Karpas-422 (cell line): Measurements from ENCODE around the gene PSME1. TPM values are rescaled to one million over a fixed set of nuclear protein-coding genes. Genes with fewer than 3 reads are reported as not detected.

Experiments used
- DNase-seq: peaks from one replicate; pipeline ENCODE4 v3.0.0-alpha.2; 2015
- H2AFZ ChIP-seq: fragments of 200-600 bp; sonication (generic); 2 replicates; pipeline ENCODE4 v1.6.1; 2014; ENCODE audit warnings: antibody characterized with exemption, low read length, mixed read lengths
- H3K27ac ChIP-seq: fragments of 200-600 bp; sonication (generic); 2 replicates; pipeline ENCODE4 v1.5.1; 2014; ENCODE audit warnings: mild to moderate bottlenecking, low read length, moderate library complexity
- H3K27me3 ChIP-seq: fragments of 200-600 bp; sonication (generic); 2 replicates; pipeline ENCODE4 v1.6.1; 2014; ENCODE audit warnings: low read length, mixed read lengths
- H3K36me3 ChIP-seq: fragments of 200-600 bp; sonication (generic); 2 replicates; pipeline ENCODE4 v1.6.1; 2014; ENCODE audit warnings: low read length, mixed read lengths; ENCODE audit not compliant: insufficient read depth
- H3K4me1 ChIP-seq: fragments of 200-600 bp; sonication (generic); 2 replicates; pipeline ENCODE4 v1.6.1; 2014; ENCODE audit warnings: mild to moderate bottlenecking, low read length, mixed read lengths
- H3K4me2 ChIP-seq: fragments of 200-600 bp; sonication (generic); 2 replicates; pipeline ENCODE4 v1.6.1; 2014; ENCODE audit warnings: low read length, low read depth, mild to moderate bottlenecking; ENCODE audit not compliant: poor library complexity, severe bottlenecking
- H3K4me3 ChIP-seq: fragments of 200-600 bp; sonication (generic); 2 replicates; pipeline ENCODE4 v1.5.1; 2014; ENCODE audit warnings: mild to moderate bottlenecking, antibody characterized with exemption, low read length, mixed read lengths
- H3K79me2 ChIP-seq: fragments of 200-600 bp; sonication (generic); 2 replicates; pipeline ENCODE4 v1.6.1; 2014; ENCODE audit warnings: mild to moderate bottlenecking, low read length, mixed read lengths
- H3K9ac ChIP-seq: fragments of 200-600 bp; sonication (generic); 2 replicates; pipeline ENCODE4 v1.6.0; 2014; ENCODE audit warnings: low read length
- H3K9me2 ChIP-seq: fragments of 200-600 bp; sonication (generic), shearing (Covaris generic); replicated peaks from 2 replicates; pipeline ENCODE4 v1.6.0; 2014; ENCODE audit warnings: mild to moderate bottlenecking, low read length, moderate library complexity; ENCODE audit not compliant: insufficient read depth
- H3K9me3 ChIP-seq: fragments of 300-700, 200-600 bp; sonication (generic); 2 replicates; pipeline ENCODE4 v1.6.1; 2014; ENCODE audit warnings: low read length, mixed read lengths
- H4K20me1 ChIP-seq: fragments of 200-600 bp; sonication (generic); 2 replicates; pipeline ENCODE4 v1.6.1; 2014; ENCODE audit warnings: mild to moderate bottlenecking, antibody characterized with exemption, low read length, low read depth; ENCODE audit not compliant: insufficient read depth
- total RNA-seq: library from RNA; depleted of rRNA; stranded (reverse); fragments of >200 nt; shearing (Covaris generic); gene quantifications from 2 replicates; pipeline ENCODE4 v1.2.3, GENCODE V29; 2014; ENCODE audit warnings: low replicate concordance

Gene PSME1
- total RNA-seq, 1 experiment from 2014 or later = 435 TPM

DNA sequence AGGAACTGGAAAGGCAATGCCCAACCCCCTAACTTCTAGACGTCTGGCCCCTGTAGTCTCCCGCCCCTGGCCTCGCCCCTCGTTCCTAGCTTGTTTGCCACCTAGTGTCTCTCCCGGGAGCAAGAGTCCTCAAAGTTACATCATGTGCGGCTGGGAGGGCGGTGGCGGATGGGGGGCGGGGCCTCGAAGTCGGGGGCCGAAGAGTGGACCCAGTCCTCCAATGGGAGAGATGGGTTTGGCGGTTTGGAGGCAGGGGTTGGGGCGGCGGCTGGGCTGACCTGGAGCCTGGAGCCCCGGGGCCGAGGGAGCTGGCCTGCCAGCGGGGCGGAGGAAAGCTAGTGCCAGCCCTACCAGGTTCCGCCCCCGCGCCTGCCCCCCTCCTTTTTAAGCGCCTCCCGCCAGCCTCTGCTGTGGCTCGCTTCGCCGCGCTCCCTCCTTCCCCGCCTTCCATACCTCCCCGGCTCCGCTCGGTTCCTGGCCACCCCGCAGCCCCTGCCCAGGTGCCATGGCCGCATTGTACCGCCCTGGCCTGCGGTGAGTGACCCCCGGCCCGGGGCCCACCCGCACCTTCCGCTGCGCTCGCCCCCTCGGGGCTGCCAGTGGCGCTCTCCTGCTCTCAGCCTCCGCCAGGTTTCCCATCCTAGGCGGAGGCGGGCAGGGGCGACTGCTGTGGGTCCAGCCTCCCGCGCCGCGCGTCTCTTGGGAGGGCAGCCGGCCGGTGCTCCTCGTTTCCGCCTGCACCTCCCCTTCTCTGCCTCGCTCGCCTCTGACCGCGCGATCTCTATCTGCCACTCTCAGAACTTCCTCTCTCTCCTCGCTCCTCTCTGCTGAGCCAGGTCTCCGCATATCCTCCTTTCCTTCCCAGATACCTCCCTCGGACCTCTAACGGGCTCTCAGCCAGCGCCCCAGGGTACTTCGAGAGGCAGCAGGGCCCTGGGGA, 41.8 kb upstream of the PSME1 start, which contains the start of gene PCK2:
PCK2 (plus strand) TSS at position 411 of the 940 bp plus-strand sequence; CDS start at position 506, 95 bp downstream.
- no peaks in the 10 kb centered on the region for H4K20me1 ChIP-seq
- H3K9ac ChIP-seq = peak within 1 kb of the TSS; percentile 97
- H3K9me3 ChIP-seq = no peaks in the 10 kb centered on the region
- 0 out of 2 replicates have a peak, but pooled peaks cover 4% of the 10 kb centered on the region for H3K36me3 ChIP-seq
- no peak within 1 kb of the TSS for H2AFZ ChIP-seq
- no peaks in the 10 kb centered on the region for H3K9me2 ChIP-seq
- peak within 1 kb of the TSS; percentile 95 for H3K4me3 ChIP-seq
- no peaks in the 10 kb centered on the region for H3K27me3 ChIP-seq
- peaks cover 18% of the 10 kb centered on the region for H3K79me2 ChIP-seq
- peak within 1 kb of the TSS; percentile 91 for H3K27ac ChIP-seq
- H3K4me1 ChIP-seq = peaks cover 29% of the 10 kb centered on the region
- peak; percentile 96 for DNase-seq
- peak within 1 kb of the TSS; percentile 95 for H3K4me2 ChIP-seq

DNA sequence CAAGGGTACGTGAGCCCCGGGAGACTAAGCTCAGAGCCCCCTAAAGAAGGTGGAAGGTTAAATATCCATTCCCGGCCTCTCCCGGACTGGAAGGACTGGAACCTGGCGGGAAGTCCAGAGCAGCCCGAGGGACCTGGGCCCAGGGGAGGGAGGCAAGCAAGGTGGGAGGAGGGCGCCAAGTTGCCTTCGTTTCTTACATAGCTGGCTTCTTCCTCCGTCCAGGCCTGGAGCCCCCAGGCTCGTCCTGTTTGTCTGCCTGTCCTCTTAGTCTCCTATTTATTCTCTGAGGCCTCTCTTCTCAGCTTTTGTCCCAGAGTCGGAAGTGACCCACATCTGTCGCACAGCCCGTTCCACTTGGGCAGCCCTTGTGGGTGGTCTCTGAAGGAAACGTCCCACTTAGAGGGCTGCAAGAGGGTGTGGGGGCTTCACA, 41.1 kb upstream of the PSME1 start:
- Histone ChIP-seq H4K20me1 (no peaks in the 10 kb centered on the region), H3K9me3 (no peaks in the 10 kb centered on the region), H3K79me2 (peaks cover 18% of the 10 kb centered on the region), H3K27me3 (no peaks in the 10 kb centered on the region), H3K36me3 (0 out of 2 replicates have a peak, but pooled peaks cover 10% of the 10 kb centered on the region), H3K4me1 (peaks cover 29% of the 10 kb centered on the region), H3K4me2 (peak overlapping the region; percentile 95), H3K9me2 (no peaks in the 10 kb centered on the region), H3K9ac (peak overlapping the region; percentile 97), H3K27ac (peak overlapping the region; percentile 91), H3K4me3 (peak overlapping the region; percentile 95), H2AFZ (no peak overlapping the region)
- peak; percentile 72 for DNase-seq

DNA sequence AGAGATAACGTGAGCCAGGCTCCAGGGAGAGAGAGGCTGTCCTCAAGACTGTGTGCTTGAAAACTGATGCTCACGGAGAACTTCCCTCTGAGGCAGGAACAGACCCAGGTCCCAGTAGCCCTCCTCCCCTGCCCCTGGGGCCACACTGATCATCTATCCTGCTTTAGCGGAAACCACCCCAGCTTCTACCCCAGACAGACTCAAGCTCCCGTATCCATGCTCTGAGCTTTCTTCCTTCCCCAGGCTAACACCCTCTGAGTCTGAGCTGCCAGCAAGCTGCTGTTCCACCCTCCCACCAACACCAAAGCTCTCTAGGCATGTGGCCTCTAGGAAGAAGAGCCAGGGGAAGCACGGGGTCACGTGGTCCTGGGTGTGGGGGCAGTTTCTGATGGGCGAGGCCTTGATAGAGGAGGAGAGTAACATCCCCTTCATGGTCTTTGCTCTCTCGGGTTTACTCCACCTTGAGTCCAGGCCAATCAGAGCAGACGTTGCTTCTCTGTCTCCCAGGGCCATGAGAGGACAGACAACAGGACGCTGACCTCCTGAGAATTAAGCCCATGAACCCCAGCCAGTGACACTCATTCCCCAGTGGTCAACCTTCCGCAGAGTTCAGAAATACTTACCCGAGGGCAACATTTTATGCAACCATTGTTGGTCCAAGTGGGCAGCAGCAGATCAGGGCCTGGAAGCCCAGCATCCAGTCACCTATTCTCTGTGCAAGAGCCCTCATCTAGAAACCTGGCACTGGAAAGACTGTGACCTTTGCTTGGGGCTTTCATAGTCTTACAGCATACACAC, 40.5 kb upstream of the PSME1 start:
- Histone ChIP-seq H3K79me2 (peaks cover 18% of the 10 kb centered on the region), H3K4me2 (peak overlapping the region; percentile 95), H3K9ac (peak overlapping the region; percentile 97), H3K27ac (peak overlapping the region; percentile 91), H4K20me1 (no peaks in the 10 kb centered on the region), H3K9me2 (no peaks in the 10 kb centered on the region), H3K27me3 (no peaks in the 10 kb centered on the region), H3K9me3 (no peaks in the 10 kb centered on the region), H3K36me3 (peaks cover 16% of the 10 kb centered on the region), H3K4me3 (peak overlapping the region; percentile 95), H2AFZ (no peak overlapping the region), H3K4me1 (peaks cover 26% of the 10 kb centered on the region)
- peak; percentile 92 for DNase-seq

DNA sequence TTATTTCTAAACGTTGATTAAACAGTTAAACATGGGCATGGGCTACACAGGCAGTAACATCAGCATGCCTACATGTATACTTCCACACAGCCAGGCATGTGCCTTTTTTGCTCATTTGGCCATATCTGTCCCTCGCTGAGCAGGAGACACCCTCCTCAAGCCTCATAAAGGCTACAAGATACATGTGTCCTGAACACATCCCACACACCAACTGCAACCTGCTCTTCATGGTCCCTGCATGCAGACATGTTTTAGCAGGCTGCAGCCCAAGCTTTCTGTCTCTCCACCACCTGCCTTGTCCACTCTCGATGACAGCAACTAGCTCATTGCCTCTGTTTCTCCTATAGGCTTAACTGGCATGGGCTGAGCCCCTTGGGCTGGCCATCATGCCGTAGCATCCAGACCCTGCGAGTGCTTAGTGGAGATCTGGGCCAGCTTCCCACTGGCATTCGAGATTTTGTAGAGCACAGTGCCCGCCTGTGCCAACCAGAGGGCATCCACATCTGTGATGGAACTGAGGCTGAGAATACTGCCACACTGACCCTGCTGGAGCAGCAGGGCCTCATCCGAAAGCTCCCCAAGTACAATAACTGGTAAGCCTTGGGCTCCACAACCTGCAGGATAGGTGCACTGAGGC, 39.3 kb upstream of the PSME1 start:
- Histone ChIP-seq H3K9me3 (no peaks in the 10 kb centered on the region), H3K4me3 (no peak overlapping the region), H3K4me2 (no peak overlapping the region), H3K79me2 (peaks cover 18% of the 10 kb centered on the region), H2AFZ (no peak overlapping the region), H3K36me3 (peaks cover 25% of the 10 kb centered on the region), H3K27me3 (no peaks in the 10 kb centered on the region), H4K20me1 (no peaks in the 10 kb centered on the region), H3K27ac (no peak overlapping the region), H3K9ac (no peak overlapping the region), H3K4me1 (peaks cover 22% of the 10 kb centered on the region), H3K9me2 (no peaks in the 10 kb centered on the region)
- DNase-seq = no peak

DNA sequence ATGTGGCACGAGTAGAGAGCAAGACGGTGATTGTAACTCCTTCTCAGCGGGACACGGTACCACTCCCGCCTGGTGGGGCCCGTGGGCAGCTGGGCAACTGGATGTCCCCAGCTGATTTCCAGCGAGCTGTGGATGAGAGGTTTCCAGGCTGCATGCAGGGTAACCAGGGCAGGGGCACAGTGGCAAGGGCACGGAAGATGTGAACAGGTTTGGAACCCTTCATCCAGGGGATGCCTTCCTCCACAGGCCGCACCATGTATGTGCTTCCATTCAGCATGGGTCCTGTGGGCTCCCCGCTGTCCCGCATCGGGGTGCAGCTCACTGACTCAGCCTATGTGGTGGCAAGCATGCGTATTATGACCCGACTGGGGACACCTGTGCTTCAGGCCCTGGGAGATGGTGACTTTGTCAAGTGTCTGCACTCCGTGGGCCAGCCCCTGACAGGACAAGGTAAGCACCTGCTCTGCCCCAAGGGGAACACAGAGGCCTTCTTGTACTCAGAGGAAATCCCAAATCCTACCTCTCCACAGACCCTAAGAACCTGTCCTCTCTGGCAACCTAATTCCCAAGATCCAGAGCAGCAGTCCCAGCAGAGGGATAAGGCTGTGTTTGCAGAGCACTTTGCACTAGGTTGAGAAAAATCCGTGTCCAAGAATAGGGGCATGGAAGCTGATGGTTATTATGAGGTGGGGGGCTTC, 37.6 kb upstream of the PSME1 start:
- Histone ChIP-seq H2AFZ (no peak overlapping the region), H3K9me3 (no peaks in the 10 kb centered on the region), H3K79me2 (peaks cover 18% of the 10 kb centered on the region), H3K27ac (no peak overlapping the region), H3K4me2 (no peak overlapping the region), H3K4me3 (no peak overlapping the region), H3K9ac (no peak overlapping the region), H3K4me1 (peaks cover 15% of the 10 kb centered on the region), H3K36me3 (peaks cover 39% of the 10 kb centered on the region), H3K27me3 (no peaks in the 10 kb centered on the region), H3K9me2 (no peaks in the 10 kb centered on the region), H4K20me1 (no peaks in the 10 kb centered on the region)
- DNase-seq = no peak

DNA sequence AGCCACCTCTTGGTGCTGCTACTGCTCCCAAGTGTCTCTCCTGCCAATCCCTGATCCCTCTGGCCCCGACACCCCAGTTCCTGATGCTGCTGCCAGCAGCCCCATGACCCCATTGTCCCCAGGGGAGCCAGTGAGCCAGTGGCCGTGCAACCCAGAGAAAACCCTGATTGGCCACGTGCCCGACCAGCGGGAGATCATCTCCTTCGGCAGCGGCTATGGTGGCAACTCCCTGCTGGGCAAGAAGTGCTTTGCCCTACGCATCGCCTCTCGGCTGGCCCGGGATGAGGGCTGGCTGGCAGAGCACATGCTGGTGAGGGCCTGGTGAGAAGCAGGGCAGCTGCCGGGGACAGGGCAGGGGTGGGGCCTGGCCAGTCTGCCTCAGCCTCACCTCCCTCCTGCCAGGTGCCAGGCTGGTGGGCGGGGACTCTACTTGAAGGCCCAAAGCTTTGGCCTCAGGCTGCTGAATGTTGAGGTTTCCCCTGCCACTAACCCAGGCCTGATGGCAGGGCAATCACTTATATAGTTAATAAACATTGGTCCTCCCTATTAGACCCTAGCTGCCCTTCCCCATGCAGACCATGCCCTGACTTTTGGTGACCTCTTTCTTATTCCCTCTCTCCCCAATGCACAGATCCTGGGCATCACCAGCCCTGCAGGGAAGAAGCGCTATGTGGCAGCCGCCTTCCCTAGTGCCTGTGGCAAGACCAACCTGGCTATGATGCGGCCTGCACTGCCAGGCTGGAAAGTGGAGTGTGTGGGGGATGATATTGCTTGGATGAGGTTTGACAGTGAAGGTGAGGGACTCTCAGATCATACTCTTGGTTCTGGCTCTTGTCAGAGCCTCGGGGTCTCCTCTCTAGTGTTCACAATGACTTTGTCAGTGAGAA, 36.8 kb upstream of the PSME1 start:
- Histone ChIP-seq H3K4me1 (peaks cover 10% of the 10 kb centered on the region), H4K20me1 (no peaks in the 10 kb centered on the region), H3K4me3 (no peak overlapping the region), H3K9me2 (no peaks in the 10 kb centered on the region), H3K9me3 (no peaks in the 10 kb centered on the region), H3K36me3 (peaks cover 46% of the 10 kb centered on the region), H3K79me2 (peaks cover 18% of the 10 kb centered on the region), H3K9ac (no peak overlapping the region), H3K27ac (no peak overlapping the region), H2AFZ (no peak overlapping the region), H3K4me2 (no peak overlapping the region), H3K27me3 (no peaks in the 10 kb centered on the region)
- no peak for DNase-seq
